HG03354 (cell line): ENCODE data around the gene TRMU.

Experiments used
- ATAC-seq: cut with Tn5 transposase; IDR thresholded peaks from one replicate; pipeline ENCODE4 v1.9.1; 2021; ENCODE audit warnings: mild to moderate bottlenecking; ENCODE audit not compliant: unreplicated experiment, poor library complexity, severe bottlenecking

The TRMU gene

DNA sequence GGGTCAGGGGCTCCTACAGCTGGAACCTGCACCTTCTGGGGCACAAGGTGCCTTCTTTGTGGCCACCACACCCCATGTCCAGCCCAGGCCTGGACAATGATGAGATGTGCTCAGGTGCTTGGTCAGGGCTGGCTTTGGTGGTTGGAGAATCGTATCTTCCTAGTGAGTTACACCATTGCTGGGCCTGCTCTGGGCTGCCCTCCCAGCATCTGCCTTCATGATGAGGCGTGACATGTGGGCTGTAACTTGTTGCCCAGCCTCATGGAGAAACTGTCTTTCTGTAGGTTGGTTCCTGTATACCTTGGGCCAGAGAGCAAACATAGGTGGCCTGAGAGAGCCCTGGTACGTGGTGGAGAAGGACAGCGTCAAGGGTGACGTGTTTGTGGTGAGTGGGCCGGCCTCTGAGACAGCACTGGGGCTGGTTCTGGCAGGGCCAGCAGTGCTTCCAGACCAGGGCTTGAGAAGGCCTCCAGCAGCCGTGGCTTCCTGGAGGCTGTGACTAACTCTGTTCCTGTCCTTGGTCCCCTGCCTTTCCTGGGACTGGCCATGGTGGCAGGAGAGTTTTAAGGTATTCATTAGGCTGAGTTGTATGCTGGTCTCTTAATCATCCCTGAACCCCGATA, 18.1 kb downstream of the TRMU start:
- ATAC-seq = no peak

GRCh38 chr22:46354176-46354992, 18.9 kb downstream of the TRMU start:
- no peak for ATAC-seq

DNA sequence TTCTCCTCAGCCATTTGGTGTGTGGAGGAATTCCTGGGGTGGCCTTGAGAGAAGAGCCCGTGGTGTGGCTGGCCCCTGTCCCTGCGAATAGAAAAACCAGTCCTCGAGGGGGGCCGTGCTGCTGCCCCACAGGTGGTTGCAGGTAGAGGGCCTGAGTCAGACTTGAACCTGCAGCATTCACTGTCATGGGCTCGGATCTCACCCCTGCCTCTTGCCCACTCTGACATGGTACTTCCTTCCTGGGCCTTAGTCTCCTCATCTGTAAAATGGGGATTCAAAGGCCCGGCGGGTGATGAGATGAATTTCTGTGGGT, 19.4 kb downstream of the TRMU start:
- no peak for ATAC-seq

DNA sequence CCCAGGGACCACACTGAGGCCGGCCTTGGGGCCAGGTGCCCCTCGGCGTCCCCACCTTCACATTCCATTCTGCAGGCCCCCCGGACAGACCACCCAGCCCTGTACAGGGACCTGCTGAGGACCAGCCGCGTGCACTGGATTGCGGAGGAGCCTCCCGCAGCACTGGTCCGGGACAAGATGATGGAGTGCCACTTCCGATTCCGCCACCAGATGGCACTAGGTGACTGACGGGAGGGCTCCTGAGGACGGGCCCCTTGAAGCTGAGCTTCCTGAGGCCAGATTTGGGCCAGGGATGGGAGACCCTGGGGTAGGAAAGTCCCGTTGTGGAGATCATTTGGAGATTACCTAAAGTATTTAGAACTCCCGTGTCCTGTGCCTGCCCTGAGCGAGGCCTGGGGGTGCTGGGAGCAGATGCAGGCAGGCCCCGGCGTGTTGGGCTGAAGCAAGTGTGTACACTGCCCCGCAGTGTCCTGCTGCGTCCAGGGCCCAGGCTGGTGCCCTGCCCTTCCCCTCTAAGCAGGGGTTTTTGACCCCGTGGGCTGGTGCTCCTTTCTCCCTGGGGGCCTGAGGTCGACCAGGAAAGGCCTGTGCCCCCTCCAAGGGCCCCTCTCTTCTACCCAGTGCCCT, 20.0 kb downstream of the TRMU start:
- no peak for ATAC-seq

GRCh38 chr22:46355996-46356471, 20.5 kb downstream of the TRMU start:
- ATAC-seq = no peak

- ATAC-seq = no peak
Measured at GRCh38 chr22:46356496-46357480, 21.3 kb downstream of the TRMU start.

DNA sequence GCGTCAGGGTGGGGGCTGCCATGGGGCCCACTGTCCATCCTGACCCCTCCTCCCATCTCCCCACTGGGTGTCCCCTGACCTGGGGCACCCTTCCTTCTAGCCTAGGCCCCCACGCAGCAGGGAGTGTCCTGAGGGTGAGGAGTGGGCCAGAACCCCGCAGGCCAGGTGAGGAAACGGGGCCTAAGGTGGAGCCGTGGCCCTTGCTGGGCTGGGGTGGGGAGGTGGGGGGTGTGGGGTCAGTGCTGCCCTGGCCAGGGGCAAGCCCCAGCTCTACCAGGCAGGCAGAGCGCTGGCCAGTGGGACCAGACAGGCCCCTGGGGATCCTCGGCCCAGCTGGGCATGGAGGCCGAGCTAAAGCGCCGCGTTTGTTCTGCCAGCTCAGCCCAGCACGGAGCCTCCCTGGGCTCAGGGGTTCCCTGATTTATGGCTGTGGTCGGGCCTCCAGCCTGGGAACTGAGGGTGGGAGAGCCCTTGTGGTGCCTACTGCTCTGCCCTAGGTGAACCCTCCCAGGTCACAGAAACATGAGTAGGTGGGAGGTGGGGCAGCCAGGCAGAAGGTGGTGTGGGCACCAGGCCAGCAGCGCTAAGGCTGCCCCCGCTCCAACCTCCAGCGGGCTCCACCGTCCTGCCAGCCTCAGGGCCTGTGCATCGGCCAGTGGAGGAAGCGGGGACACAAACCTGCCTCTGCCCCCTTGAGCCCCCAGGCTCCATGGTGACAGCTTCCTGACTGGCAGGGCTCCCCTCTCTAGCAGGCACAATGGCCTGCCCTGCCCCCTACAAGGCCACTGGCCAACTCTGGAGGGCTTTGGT, 22.4 kb downstream of the TRMU start:
- ATAC-seq = no peak

- ATAC-seq = no peak
Measured at GRCh38 chr22:46358766-46359165, 23.3 kb downstream of the TRMU start.

GRCh38 chr22:46359362-46359761, 23.8 kb downstream of the TRMU start:
- no peak for ATAC-seq

DNA sequence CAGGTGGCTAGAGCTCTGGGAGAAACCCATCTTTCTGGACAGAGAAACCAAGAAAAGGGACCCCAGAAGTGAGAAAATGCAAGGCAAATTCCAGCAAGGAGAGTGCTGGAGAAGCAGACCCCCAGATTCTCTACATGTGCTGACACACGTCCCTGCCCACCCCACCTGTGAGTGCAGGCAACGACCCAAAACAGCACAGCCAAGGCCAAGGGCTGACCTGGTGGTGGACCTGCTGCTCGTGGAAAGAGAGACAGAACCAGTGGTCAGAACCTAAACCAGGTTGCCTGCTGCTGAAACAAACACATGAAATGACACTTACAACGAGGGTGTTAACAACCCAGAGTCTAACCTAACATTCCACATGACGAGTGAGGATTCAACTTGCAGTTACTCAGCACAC, 24.6 kb downstream of the TRMU start:
- ATAC-seq = no peak

GRCh38 chr22:46360891-46361290, 25.4 kb downstream of the TRMU start:
- no peak for ATAC-seq

- ATAC-seq = no peak
Measured at GRCh38 chr22:46361826-46362202, 26.3 kb downstream of the TRMU start.

GRCh38 chr22:46362203-46362933, 26.9 kb downstream of the TRMU start:
- no peak for ATAC-seq

DNA sequence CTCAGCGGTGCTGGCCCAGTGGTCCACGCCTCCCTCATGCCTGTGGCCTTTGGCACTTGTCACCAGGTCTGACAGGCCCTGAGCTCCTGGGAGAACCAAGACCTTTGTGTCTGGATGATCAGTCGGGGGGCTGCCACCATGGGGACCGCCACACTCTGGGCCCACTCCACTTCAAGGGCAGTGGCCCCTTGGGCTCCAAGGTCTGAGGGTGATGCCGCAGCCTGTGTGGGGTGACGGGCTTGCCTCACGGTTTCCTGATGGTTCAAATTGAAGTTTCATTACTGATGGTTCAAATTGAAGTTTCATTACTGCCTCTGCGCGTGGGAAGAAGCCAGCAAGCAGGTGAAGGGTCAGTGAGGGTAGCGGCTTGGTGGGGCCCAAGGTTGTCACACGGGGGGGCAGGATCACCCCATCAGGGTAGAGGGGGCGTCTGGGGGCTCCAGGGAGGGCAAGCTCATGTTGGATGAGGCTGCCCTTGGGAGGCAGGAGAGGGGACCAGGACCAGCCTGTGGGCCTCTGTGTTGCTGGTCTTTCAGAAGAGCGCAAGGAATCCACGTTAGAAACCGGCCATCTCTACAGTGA, 27.5 kb downstream of the TRMU start:
- no peak for ATAC-seq

- no peak for ATAC-seq
Measured at GRCh38 chr22:46363611-46364321, 28.3 kb downstream of the TRMU start.

- no peak for ATAC-seq
Measured at GRCh38 chr22:46364341-46365165, 29.0 kb downstream of the TRMU start.

- no peak for ATAC-seq
Measured at GRCh38 chr22:46365166-46365624, 29.7 kb downstream of the TRMU start.
